Vagina (tissue), 2 donors: Measurements from ENCODE around the gene ISG15. TPM values are rescaled to one million over a fixed set of nuclear protein-coding genes. Genes with fewer than 3 reads are reported as not detected.

ENCODE experiments used
- DNase-seq, 2 donors: peaks; one replicate each; pipeline ENCODE4 v3.0.0-alpha.2; 2017; ENCODE audit errors: extremely low spot score in 2 of 2
- H3K27ac ChIP-seq: fragments of 200-600 bp; sonication (generic); one replicate; pipeline ENCODE4 v1.5.1; 2019
- H3K27me3 ChIP-seq: fragments of 200-600 bp; sonication (generic); one replicate; pipeline ENCODE4 v1.5.1; 2019
- H3K36me3 ChIP-seq, 2 donors: fragments of 200-600 bp; sonication (generic); one replicate each; pipeline ENCODE4 v1.5.1; 2017 to 2019
- H3K4me1 ChIP-seq: fragments of 200-600 bp; sonication (generic); one replicate; pipeline ENCODE4 v1.5.1; 2019
- H3K4me3 ChIP-seq, 2 donors: fragments of 200-600 bp; sonication (generic); 1 replicate in 1 of 2; 2 replicates in 1 of 2; pipeline ENCODE4 v1.5.1; 2016 to 2019
- H3K9me3 ChIP-seq: fragments of 200-600 bp; sonication (generic); one replicate; pipeline ENCODE4 v1.5.1; 2019
- CTCF ChIP-seq, 3 experiments: fragments of 450-650 bp in 2 of 3; fragments of 200-600 bp in 1 of 3; sonication (generic) in 1 of 3; IDR thresholded peaks; one replicate each; pipeline ENCODE4 v1.5.1; 2017 to 2019; ENCODE audit warnings: antibody characterized with exemption in 3 of 3, mild to moderate bottlenecking in 2 of 3, moderate library complexity in 2 of 3
- POLR2A ChIP-seq, 2 donors: fragments of 450-650 bp; IDR thresholded peaks; one replicate each; pipeline ENCODE4 v1.6.1; 2017; ENCODE audit warnings: antibody characterized with exemption in 2 of 2, mild to moderate bottlenecking in 2 of 2, moderate library complexity in 2 of 2
- POLR2AphosphoS5 ChIP-seq, 2 donors: sonication (generic); formaldehyde crosslinking; IDR thresholded peaks; one replicate each; pipeline ENCODE4 v1.9.0; 2017; ENCODE audit warnings: antibody characterized with exemption in 2 of 2, mild to moderate bottlenecking in 2 of 2, low read depth in 1 of 2; ENCODE audit not compliant: insufficient read depth in 1 of 2
- intact Hi-C: fragments of 100-400 bp; cut with DNase I; formaldehyde crosslinking; loops from one replicate; pipeline ENCODE4 v1.15.1; 2023
- total RNA-seq: library from RNA; depleted of rRNA; stranded (reverse); fragments of >200 nt; gene quantifications from one replicate; pipeline ENCODE4 v1.2.3, GENCODE V29; 2016

The ISG15 gene
- total RNA-seq, 1 donor from 2014 or later: 29.0 TPM

GRCh38 chr1:970242-970972 lies 42.9 kb upstream of the ISG15 start:
- DNase-seq: no peak
- intact Hi-C loops: no loop called here
- Histone ChIP-seq H3K4me1 (peaks cover 39% of the 10 kb centered on the region), H3K9me3 (no peaks in the 10 kb centered on the region), H3K27ac (no peak overlapping the region), H3K4me3 (no peak overlapping the region), H3K27me3 (peaks cover 4% of the 10 kb centered on the region), H3K36me3 (no peaks in the 10 kb centered on the region)
- TF ChIP-seq CTCF (IDR thresholded peaks at IDR 0.05) (no peak), POLR2A (IDR thresholded peaks at IDR 0.05) (no peak), POLR2AphosphoS5 (IDR thresholded peaks at IDR 0.05; ENCODE audit: insufficient read depth in 1 of 2, low read depth in 1 of 2) (no peak)

- intact Hi-C loops: no loop called here
- H3K4me3 ChIP-seq: no peak overlapping the region
- peaks cover 41% of the 10 kb centered on the region for H3K4me1 ChIP-seq
- TF ChIP-seq POLR2A (IDR thresholded peaks at IDR 0.05): no peak
- no peak for TF ChIP-seq CTCF (IDR thresholded peaks at IDR 0.05)
- TF ChIP-seq POLR2AphosphoS5 (IDR thresholded peaks at IDR 0.05; ENCODE audit: insufficient read depth in 1 of 2, low read depth in 1 of 2): no peak
- peaks cover 4% of the 10 kb centered on the region for H3K27me3 ChIP-seq
- DNase-seq: no peak
- H3K9me3 ChIP-seq: no peaks in the 10 kb centered on the region
- no peak overlapping the region for H3K27ac ChIP-seq
- no peaks in the 10 kb centered on the region for H3K36me3 ChIP-seq
Measured at GRCh38 chr1:970973-971730, 42.1 kb upstream of the ISG15 start.

GRCh38 chr1:971751-972506 lies 41.4 kb upstream of the ISG15 start:
- Histone ChIP-seq H3K4me1 (peaks cover 39% of the 10 kb centered on the region), H3K27me3 (peaks cover 4% of the 10 kb centered on the region), H3K36me3 (no peaks in the 10 kb centered on the region), H3K4me3 (no peak overlapping the region), H3K27ac (no peak overlapping the region), H3K9me3 (no peaks in the 10 kb centered on the region)
- TF ChIP-seq POLR2A (IDR thresholded peaks at IDR 0.05) (no peak), POLR2AphosphoS5 (IDR thresholded peaks at IDR 0.05; ENCODE audit: insufficient read depth in 1 of 2, low read depth in 1 of 2) (no peak), CTCF (IDR thresholded peaks at IDR 0.05) (no peak)
- DNase-seq: no peak
- intact Hi-C loops: no loop called here

- H3K36me3 ChIP-seq: no peaks in the 10 kb centered on the region
- TF ChIP-seq POLR2AphosphoS5 (IDR thresholded peaks at IDR 0.05; ENCODE audit: insufficient read depth in 1 of 2, low read depth in 1 of 2) (no peak), POLR2A (IDR thresholded peaks at IDR 0.05) (no peak), CTCF (IDR thresholded peaks at IDR 0.05) (no peak)
- no peak for DNase-seq
- no peak overlapping the region for H3K27ac ChIP-seq
- peaks cover 4% of the 10 kb centered on the region for H3K27me3 ChIP-seq
- peaks cover 29% of the 10 kb centered on the region for H3K4me1 ChIP-seq
- intact Hi-C loops: no loop called here
- no peak overlapping the region for H3K4me3 ChIP-seq
- H3K9me3 ChIP-seq: no peaks in the 10 kb centered on the region
Measured at GRCh38 chr1:972726-973458, 40.4 kb upstream of the ISG15 start.
